ENCODE measurements around the gene BRPF3. TPM values are rescaled to one million over a fixed set of nuclear protein-coding genes. Genes with fewer than 3 reads are reported as not detected.

BRPF3 gene
- total and polyA plus RNA-seq, 2 donors (not counting 3 experiments of a cell fraction or from before 2014, with no cell fraction given), result 30.5 to 35.7 TPM

- TF ChIP-seq FOS (IDR thresholded peaks at IDR 0.05; ENCODE audit: borderline replicate concordance, insufficient read depth, low read length) (no peak), MAX (IDR thresholded peaks at IDR 0.05; ENCODE audit: insufficient read depth, insufficient read length) (no peak), POLR2AphosphoS5 (IDR thresholded peaks at IDR 0.05; ENCODE audit: insufficient read depth, low read depth, low read length) (no peak), JUN (IDR thresholded peaks at IDR 0.05; ENCODE audit: borderline replicate concordance, insufficient read depth, insufficient read length, low read depth) (no peak), MYC (IDR thresholded peaks at IDR 0.05; ENCODE audit: low read depth, low read length) (no peak), EZH2 (IDR thresholded peaks at IDR 0.05; ENCODE audit: borderline replicate concordance, low read depth, low read length, severe bottlenecking) (no peak), GATA2 (IDR thresholded peaks at IDR 0.05; ENCODE audit: insufficient read depth, insufficient read length, low read depth, low read length) (no peak), CTCF (IDR thresholded peaks at IDR 0.05; ENCODE audit: extremely low read depth in 1 of 2, insufficient read depth in 1 of 2, low read depth in 1 of 2, low read length in 2 of 2) (no peak), POLR2A (IDR thresholded peaks at IDR 0.05; ENCODE audit: low read depth, low read length) (no peak)
- POLR2A ChIA-PET, result no interaction called here
- peaks cover 38 to 40% of the 10 kb centered on the region in 2 experiments for H3K27me3 ChIP-seq (ENCODE audit: control insufficient read depth in 2 of 2, insufficient read depth in 2 of 2, low read length in 2 of 2)
- FAIRE-seq (no peak), DNase-seq (ENCODE audit: low read depth, low spot score) (no peak)
- no peak overlapping the region for H3K4me3 ChIP-seq (replicated peaks in 1 of 3; ENCODE audit: insufficient read depth in 1 of 3, low read depth in 1 of 3, low read length in 3 of 3)
- intact Hi-C loops (cut with micrococcal nuclease), result no loop called here
- H3K27ac ChIP-seq (ENCODE audit: insufficient read depth, low read depth, low read length), result no peak overlapping the region
- H3K79me2 ChIP-seq (ENCODE audit: control insufficient read depth, insufficient read depth, low read length), result no peaks in the 10 kb centered on the region
- H3K4me1 ChIP-seq (ENCODE audit: control insufficient read depth, extremely low read depth, insufficient read depth, low read length), result no peaks in the 10 kb centered on the region
- BruUV-seq (replicated peaks), result no TSS peak
- H3K9me3 ChIP-seq (replicated peaks; ENCODE audit: control insufficient read depth, insufficient read depth, low read length), result no peaks in the 10 kb centered on the region
- H3K9ac ChIP-seq (replicated peaks; ENCODE audit: extremely low read depth, insufficient read depth, low read length), result no peak overlapping the region
- no peak overlapping the region for H3K4me2 ChIP-seq (ENCODE audit: insufficient read depth, low read length)
- no peaks in the 10 kb centered on the region for H4K20me1 ChIP-seq (replicated peaks; ENCODE audit: control insufficient read depth, extremely low read depth, insufficient read depth, low read length)
- no peak overlapping the region for H2AFZ ChIP-seq (ENCODE audit: low read depth, low read length)
- no peaks in the 10 kb centered on the region for H3K9me1 ChIP-seq (replicated peaks; ENCODE audit: control insufficient read depth, extremely low read depth, insufficient read depth, low read length)
- H3K36me3 ChIP-seq (ENCODE audit: control insufficient read depth in 2 of 2, extremely low read depth in 1 of 2, insufficient read depth in 2 of 2, low read length in 2 of 2), result no peaks in the 10 kb centered on the region
- dilution Hi-C loops (cut with MboI; ENCODE audit: extremely low pct_ligation_motif_present, low sequenced_read_pairs), result no loop called here
- CTCF ChIA-PET, result interaction anchor here (0.8 to 1.8 kb wide), 4 partner anchors 12 to 29 kb away, joined by 3 to 4 read pairs (median 3); no protein-coding TSS in a partner anchor
Measured at GRCh38 chr6:36276581-36277536, 80.3 kb downstream of the BRPF3 start.

Measured in endothelial cell of umbilical vein (primary cell).